ENCODE measurements around the gene ANKH. TPM values are rescaled to one million over a fixed set of nuclear protein-coding genes. Genes with fewer than 3 reads are reported as not detected.
A peak's percentile ranks its signal among the peaks of the same experiment; 100 is the strongest.
"Not testable (repeated sequence)": the region's sequence is repeated elsewhere in the genome, so short reads cannot be mapped to it uniquely, and the experiment has no call there.

Gene ANKH
- total RNA-seq, 2 donors from 2014 or later = 177 to 205 TPM

DNA sequence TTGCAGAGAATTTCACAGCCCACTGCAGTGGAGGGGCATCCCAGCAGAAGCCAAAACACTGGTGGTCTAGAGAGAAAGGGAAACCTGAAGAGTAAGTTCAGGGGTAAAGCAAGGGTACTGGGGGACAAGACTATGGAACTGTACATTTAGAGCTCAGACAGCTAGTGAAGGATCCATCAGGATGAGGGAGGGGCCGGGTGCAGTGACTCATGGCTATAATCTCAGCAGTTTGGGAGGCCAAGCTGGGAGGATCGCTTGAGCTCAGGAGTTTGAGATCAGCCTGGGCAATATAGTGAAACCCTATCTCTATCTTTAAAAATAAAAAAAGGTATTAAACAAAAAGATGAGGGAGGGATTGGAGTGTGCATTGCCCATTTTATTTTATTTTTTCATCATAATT, 7.8 kb upstream of the ANKH start:
- DNase-seq (ENCODE audit: low spot score) (no peak), ATAC-seq (ENCODE audit: insufficient number of reproducible peaks, low FRiP score, low read depth) (no peak)
- Histone ChIP-seq H3K27me3 (replicated peaks; ENCODE audit: insufficient read depth) (no peaks in the 10 kb centered on the region), H3K4me3 (no peak overlapping the region), H3K4me1 (ENCODE audit: control insufficient read depth in 1 of 2, low read depth in 2 of 2) (no peaks in the 10 kb centered on the region), H3K27ac (no peak overlapping the region), H3K9me3 (no peaks in the 10 kb centered on the region), H3K36me3 (no peaks in the 10 kb centered on the region)
- TF ChIP-seq, protein P1, sequence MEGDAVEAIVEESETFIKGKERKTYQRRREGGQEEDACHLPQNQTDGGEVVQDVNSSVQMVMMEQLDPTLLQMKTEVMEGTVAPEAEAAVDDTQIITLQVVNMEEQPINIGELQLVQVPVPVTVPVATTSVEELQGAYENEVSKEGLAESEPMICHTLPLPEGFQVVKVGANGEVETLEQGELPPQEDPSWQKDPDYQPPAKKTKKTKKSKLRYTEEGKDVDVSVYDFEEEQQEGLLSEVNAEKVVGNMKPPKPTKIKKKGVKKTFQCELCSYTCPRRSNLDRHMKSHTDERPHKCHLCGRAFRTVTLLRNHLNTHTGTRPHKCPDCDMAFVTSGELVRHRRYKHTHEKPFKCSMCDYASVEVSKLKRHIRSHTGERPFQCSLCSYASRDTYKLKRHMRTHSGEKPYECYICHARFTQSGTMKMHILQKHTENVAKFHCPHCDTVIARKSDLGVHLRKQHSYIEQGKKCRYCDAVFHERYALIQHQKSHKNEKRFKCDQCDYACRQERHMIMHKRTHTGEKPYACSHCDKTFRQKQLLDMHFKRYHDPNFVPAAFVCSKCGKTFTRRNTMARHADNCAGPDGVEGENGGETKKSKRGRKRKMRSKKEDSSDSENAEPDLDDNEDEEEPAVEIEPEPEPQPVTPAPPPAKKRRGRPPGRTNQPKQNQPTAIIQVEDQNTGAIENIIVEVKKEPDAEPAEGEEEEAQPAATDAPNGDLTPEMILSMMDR (IDR thresholded peaks at IDR 0.05) = no peak

DNA sequence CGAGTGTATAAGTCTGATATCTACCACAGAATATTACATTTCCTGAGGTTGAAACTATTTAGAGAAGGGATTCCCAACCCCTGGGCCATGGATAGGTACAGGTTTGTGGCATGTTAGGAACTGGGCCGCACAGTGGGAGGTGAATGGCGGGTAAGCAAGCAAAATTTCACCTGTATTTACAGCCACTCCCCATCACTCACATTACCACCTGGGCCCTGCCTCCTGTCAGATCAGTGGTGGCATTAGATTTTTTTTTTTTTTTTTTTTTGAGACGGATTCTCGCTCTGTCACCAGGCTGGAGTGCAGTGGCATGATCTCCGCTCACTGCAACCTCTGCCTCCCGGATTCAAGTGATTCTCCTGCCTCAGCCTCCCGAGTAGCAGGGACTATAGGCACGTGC, 6.6 kb upstream of the ANKH start:
- not testable (repeated sequence) for ATAC-seq (ENCODE audit: insufficient number of reproducible peaks, low FRiP score, low read depth); H3K9me3 ChIP-seq; H3K4me1 ChIP-seq (ENCODE audit: control insufficient read depth in 1 of 2, low read depth in 2 of 2); H3K27ac ChIP-seq; H3K4me3 ChIP-seq; H3K36me3 ChIP-seq; H3K27me3 ChIP-seq (replicated peaks; ENCODE audit: insufficient read depth); DNase-seq (ENCODE audit: low spot score)

DNA sequence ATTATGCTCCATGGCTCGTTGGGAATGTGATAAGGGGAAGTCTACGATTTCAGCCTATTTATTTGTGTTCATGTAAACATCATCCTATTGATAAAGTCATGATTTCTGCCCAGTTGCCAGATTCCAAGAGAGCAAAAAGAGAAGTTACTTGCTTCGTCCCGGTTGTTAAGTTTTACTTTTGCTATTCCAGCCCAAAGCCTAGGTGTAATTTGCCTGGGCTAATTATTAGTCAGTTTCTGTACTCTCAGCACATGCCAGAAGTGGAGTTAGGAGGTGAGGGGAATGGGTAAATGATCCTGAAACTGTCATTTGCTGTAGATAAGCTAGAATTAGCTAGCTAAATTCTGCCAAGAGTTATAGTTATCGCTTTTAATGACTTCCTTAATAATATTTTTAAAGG, 4.5 kb upstream of the ANKH start:
- H3K4me3 ChIP-seq = no peak overlapping the region
- ATAC-seq (ENCODE audit: insufficient number of reproducible peaks, low FRiP score, low read depth) (no peak), DNase-seq (ENCODE audit: low spot score) (no peak)
- no peaks in the 10 kb centered on the region for H3K36me3 ChIP-seq
- peaks cover 0 to 2% of the 10 kb centered on the region in 2 donors for H3K4me1 ChIP-seq (ENCODE audit: control insufficient read depth in 1 of 2, low read depth in 2 of 2)
- TF ChIP-seq, protein P1 (IDR thresholded peaks at IDR 0.05) = no peak
- H3K27ac ChIP-seq = no peak overlapping the region
- no peaks in the 10 kb centered on the region for H3K27me3 ChIP-seq (replicated peaks; ENCODE audit: insufficient read depth)
- H3K9me3 ChIP-seq = no peaks in the 10 kb centered on the region

DNA sequence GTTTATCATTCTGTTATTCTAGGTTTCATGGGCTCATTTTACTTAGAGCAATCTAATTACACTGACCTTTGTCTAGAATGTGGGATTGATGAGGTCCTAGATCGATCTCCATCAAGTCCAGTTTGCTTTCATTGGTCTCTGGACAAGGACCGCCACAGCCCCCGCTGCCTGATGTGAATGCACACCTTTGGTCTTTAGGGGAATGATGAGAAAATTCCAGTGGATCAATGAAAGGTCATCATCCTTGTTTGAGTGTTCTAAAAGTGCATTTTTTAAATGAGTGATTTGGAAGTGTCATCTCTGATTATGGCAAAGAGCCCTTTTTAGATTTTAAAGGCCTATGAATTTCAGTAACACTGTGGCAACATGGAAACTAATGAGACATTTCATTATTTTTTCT, 2.2 kb upstream of the ANKH start:
- TF ChIP-seq, protein P1 (IDR thresholded peaks at IDR 0.05) = no peak
- Histone ChIP-seq H3K4me3 (no peak overlapping the region), H3K9me3 (no peaks in the 10 kb centered on the region), H3K27me3 (replicated peaks; ENCODE audit: insufficient read depth) (no peaks in the 10 kb centered on the region), H3K4me1 (ENCODE audit: control insufficient read depth in 1 of 2, low read depth in 2 of 2) (peaks cover 2 to 14% of the 10 kb centered on the region in 2 donors), H3K36me3 (no peaks in the 10 kb centered on the region), H3K27ac (no peak overlapping the region)
- no peak for DNase-seq (ENCODE audit: low spot score)
- no peak for ATAC-seq (ENCODE audit: insufficient number of reproducible peaks, low FRiP score, low read depth)

DNA sequence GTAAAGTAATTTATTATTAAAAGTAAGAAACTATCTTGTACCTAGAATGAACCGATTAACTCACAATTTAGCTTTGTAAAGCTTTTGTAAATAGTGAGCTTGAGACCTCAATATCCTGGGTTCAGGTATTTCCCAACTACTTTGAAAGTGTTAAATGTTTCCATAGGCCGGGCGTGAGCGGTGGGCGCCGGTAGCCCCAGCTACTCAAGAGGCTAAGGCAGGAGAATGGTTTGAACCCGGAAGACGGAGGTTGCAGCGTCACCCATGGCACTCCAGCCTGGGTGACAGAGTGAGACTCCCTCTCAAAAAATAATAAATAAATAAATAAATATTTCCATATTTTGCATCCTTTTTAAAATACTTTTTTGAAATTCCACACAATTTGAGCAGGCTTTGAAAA, 1.5 kb upstream of the ANKH start:
- ATAC-seq (ENCODE audit: insufficient number of reproducible peaks, low FRiP score, low read depth) = no peak
- TF ChIP-seq, protein P1 (IDR thresholded peaks at IDR 0.05) = no peak
- H3K9me3 ChIP-seq = no peaks in the 10 kb centered on the region
- H3K27ac ChIP-seq = peak overlapping the region in 1 of 2 donors; percentile 92
- H3K4me1 ChIP-seq (ENCODE audit: control insufficient read depth in 1 of 2, low read depth in 2 of 2) = peaks cover 8 to 21% of the 10 kb centered on the region in 2 donors
- H3K27me3 ChIP-seq (replicated peaks; ENCODE audit: insufficient read depth) = no peaks in the 10 kb centered on the region
- H3K36me3 ChIP-seq = no peaks in the 10 kb centered on the region
- H3K4me3 ChIP-seq = peak overlapping the region; percentile 90
- DNase-seq (ENCODE audit: low spot score) = no peak
